ENCODE measurements around the gene PPM1J.
"Not testable (repeated sequence)": the region's sequence is repeated elsewhere in the genome, so short reads cannot be mapped to it uniquely, and the experiment has no call there.

PPM1J gene, protein sequence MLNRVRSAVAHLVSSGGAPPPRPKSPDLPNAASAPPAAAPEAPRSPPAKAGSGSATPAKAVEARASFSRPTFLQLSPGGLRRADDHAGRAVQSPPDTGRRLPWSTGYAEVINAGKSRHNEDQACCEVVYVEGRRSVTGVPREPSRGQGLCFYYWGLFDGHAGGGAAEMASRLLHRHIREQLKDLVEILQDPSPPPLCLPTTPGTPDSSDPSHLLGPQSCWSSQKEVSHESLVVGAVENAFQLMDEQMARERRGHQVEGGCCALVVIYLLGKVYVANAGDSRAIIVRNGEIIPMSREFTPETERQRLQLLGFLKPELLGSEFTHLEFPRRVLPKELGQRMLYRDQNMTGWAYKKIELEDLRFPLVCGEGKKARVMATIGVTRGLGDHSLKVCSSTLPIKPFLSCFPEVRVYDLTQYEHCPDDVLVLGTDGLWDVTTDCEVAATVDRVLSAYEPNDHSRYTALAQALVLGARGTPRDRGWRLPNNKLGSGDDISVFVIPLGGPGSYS

DNA sequence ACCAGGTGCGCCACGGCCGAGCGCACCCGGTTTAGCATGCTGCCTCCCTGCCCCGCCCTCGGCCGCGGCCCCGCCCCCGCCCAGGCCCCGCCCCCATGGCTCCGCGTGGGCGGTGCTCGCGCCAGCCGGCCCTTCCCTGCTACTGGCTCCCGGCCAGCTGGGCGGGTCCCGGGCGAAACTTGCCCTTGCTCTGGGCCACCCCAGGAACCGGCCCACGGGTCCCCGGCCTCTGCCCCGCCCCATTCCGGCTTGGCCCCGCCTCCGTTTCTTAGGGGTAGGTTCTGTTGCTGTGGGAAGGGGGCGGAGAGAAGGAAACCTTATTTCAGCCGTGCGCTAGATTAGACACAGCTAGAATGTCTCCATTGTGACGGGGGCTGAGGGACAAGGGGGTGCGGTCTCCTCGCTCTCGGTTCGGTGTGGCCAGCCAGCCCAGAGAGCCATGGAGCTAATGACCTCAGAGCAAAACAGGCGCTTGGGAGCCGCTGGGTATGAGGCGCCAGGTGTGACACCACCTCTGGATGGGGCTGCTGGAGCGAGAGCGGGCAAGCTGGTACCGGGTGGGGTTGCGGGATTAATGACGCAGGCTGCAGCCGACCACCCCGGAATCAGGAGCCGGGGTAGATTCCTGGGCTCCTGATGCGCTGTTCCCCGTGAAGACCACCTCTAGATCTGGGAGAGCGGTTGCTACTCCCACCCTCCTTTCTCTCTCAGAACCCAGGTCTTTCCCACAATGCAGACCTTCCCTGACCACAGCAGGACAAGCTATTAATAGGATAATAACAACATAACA is at the start of gene PPM1J:
Gene PPM1J (minus strand): TSS at position 69 of the 790 bp plus-strand sequence. CDS start 31 bp downstream, at position 38.
- peak; percentile 98 for DNase-seq

DNA sequence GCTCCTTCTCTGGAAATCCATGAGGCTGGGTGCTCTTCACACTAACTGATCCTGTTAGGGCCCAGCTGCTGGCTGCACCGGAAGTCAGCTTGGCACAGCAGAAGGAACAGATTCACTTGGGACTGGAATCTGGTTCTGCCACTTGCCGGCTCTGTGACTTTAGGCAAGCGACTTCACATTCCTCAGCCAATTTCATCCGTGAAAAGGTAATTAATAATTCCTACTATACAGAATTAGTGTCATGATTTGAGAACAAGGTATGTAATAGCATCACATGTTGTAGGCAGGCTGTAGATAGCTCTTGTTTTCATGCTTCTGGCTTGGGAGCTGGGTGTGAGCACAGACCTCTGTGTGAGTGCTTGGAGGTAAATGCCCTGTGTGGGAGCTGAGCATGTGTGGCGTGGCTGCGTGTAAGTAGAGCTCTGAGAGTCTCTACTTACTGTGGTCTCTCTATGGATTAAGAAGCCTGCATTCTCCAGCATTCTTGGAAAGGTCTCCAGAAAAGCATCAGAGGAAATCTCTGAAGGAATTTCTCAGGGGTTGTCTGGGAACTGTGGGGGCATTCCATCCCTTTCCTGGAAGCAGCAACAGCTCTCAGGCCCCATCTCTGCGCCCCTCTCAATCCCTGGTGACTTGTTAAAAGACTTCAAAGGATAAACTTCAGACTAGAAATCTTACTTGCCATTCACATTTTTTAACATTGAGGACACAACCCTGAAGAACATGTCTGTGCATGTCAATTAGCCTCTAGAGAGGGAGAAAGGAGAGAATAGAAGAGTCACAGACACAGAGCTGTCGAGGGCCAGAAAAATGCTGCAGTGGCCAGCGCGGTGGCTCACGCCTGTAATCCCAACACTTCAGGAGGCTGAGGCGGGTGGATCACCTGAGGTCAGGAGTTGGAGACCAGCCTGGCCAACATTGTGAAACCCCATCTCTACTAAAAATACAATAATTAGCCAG is 47.7 kb upstream of the PPM1J start:
- no peak for DNase-seq

DNA sequence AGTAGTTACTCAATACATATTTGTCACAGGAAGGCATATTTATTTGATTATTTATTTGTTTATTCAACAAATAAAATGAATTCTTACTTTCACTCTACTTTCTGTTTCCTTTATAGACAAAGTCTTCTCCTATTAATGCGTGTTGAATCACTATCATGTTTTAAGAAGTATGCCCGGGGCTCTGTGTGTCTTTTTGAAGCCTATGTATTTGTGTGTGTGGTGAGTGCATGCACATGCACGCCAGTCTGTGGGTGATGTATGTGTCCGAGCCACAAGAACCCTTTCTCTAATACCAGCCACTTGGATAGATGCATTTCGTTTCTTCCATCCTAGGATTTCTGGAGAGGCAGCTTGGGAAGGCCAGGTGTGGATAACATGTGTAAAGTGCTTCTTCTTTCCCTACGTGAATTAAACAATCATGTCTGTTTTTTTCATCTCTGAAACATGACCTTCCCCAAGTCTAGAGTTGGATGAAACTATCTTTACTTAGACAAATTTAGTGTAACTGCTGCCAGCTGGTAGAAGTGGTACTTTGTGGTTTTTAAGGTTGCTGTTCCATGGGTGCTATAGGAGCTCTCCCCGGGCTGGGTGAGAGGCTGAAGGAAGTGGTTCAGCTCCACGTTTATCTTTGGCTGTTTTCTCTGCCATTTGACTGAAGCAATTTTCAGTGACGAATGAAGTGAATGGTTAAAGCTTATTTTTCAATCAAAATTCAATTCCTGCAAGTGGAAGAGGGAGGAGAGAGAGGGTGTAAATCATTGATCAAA is 46.8 kb upstream of the PPM1J start:
- no peak for DNase-seq

DNA sequence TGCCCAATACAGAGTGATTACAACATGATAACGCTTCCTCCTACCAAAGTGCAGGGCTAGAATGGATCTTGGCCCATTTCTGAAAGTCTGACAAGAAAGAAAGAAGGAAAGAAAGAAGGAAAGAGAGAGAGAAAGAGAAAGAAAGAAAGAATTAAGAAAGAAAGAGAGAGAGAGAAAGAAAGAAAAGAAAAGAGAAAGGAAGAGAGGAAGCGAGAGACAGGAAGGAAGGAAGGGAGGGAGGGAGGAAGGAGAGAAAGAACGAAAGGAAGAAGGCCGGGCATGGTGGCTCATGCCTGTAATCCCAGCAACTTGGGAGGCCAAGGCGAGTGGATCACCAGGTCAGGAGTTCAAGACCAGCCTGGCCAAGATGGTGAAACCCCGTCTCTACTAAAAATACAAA is 44.1 kb upstream of the PPM1J start:
- DNase-seq: no peak

DNA sequence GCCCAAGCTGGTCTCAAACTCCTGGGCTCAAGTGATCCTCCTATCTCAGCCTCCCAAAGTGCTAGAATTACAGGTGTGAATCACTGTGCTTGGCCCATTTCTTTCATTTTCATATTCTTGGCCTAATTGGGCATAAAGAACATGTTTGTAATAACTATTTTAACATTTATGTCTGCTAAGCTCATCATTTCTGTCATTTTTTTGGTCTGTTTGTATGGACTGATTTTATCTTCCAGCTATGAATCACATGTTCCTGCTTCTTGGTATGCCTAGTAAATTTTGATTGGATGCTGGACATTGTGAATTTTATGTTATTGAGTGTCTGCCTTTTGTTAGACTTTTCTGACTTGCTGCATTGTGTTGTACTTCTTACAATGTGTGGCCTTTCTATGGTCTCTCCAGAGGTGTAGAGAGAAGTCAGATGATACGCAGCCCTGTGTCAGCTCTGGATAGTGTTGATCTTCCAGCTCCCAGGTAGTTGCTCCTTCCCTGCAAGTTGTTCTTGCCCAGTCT is 39.0 kb upstream of the PPM1J start:
- DNase-seq: no peak

DNA sequence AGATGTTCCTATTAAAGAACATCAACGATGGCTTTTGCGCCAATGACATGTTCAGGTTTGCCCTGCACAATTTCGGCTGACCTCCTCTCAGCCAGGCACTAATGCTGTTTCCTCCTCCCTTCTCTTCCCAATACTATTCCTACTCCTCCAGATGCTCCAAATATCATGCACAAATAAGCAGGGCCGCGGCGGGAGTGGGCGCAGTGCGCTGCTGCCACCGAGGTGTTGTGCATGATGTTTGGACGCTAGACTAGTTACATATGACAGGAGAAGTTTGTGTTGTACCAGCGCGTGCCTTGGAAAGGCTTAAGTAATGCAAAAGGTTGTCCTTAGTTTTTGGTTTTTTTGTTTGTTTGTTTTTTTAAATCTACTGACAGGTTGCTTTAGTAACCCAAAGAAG is 33.3 kb upstream of the PPM1J start:
- DNase-seq: no peak

DNA sequence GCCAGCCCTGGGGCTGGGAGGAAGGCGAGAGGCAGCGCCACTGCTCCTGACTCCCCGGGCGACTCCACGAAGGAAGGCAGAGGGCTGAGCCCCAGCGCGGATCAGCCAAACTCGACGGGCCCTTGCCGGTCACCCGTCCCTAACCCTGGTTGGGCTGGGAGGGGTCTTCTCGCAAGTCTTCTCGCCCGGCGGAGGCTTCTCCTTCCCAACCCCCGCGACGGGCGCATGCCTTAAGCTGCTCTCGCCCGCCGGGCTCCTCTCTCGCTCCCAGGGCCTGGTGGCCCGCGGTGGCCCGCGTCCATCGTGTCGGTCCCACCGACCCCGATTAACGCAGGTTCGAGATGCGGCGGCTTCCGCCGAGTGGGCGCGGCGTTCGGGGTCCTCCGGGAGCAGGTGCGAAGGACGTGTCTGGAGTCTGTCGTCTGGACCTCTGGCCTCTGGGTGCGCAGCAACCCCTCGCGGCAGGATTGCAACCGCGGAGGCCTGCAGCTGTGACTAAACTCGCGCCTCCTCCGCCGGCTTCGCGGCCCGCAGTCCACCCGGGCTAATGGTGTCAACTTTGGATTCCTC is 29.0 kb upstream of the PPM1J start:
- DNase-seq: no peak

DNA sequence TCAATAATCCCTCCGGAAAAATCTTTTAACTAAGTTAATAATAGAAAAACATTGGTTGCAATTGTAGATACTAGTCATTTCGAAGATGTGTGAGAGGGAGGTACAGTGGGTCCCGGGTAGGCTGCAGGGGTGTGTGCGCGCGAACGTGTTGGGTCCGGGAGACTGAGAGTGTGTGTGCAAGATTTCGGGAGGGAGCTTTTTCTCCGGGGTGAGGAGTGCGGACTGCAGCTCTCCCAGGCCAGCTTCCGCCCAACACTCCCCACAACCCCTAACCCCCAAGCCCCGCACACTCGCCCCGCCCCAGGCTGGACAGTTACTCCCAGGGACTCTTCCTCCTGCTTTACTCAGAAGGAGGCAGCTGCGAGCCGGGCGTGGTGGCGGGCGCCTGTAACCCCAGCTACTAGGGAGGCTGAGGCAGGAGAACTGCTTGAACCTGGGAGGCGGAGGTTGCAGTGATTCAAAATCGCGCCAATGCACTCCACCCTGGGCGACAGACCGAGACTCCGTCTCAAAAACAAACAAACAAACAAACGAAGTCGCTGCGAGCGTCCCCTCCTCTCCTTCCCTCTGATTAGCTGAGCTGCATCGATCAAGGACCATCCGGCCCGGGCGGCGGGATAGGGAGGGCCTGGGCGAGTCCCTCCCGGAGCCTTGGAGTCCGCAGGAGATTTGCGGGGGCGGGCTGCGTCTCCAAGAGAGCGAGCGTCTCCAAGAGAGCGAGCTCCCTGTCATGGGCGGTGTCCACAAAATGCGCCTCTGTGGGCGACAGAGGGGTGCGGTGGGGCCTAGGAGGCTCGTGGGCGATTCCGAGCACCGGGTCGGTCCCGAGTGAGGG is 28.3 kb upstream of the PPM1J start:
- no peak for DNase-seq

DNA sequence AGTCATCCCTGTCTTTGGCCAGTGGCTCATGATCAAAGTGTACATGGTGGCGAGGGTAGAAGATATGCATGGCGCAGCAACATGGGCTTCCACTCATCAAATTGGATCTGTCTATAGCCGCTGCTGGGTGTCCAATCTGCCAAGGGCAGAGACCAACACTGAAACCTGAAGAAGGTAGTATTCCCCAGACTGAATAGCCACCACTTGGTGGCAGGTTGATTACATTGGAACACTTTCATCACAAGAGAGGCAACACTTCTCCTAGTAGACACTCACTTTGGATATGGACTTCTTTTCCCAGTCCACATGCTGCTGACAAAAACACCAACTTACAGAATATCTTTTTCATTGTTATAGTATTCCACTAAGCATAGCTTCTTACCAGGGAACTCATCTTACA is 22.4 kb upstream of the PPM1J start:
- DNase-seq: no peak

DNA sequence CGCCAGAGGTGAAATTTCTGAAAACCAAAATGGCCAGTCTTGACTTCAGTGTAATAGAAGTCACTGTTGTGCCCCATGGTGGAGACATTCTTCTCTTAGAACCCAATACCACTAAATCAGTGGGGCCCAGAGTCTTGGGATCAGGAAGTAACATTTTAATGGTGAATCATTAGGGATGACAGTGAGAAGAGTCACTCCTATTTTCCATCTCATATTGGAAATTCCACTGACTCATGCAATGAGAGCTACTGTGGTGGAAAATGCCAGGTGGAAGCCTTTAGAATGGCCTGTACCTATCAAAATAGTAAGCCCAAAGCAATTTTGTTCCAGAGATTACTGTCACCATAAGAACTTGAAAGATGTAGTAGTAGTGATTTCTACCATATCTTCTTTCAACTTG is 20.6 kb upstream of the PPM1J start:
- no peak for DNase-seq

DNA sequence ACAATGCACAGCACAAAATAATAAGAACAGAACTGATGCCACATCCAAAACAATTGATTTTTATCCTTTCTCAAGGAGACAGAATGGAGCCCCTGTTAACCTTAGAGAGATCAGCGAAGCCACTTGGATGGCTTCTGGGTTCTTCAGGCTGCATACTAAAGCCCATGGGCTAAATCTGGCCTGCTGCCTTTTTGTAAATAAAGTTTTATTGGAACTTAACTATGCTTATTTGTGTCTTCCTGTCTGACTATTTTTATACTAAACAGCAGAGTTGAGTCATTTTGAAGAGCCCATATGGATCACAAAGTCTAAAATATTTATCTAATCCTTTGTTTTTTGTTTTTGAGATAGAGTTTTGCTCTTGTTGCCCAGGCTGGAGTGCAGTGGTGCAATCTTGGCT is 16.3 kb upstream of the PPM1J start:
- no peak for DNase-seq

DNA sequence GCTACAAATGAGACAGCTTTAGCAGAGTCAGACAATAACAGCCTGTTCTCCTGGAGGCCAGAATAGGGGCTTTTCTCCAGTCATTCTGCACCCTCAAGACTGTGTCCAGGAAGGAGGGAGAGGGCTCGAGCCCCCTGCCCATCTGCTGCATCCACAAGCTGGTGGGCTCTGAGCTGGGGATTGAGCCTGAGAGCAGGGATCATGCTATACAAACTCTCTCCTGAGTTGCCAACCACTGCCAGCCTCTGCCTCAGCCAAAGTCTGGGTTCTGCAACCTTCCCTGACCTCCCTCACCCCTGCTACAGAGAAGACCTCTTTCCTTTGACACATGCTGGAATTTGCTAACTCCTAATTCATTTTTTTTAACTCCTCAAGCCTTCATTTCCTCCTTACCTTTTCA is 14.8 kb upstream of the PPM1J start:
- no peak for DNase-seq

DNA sequence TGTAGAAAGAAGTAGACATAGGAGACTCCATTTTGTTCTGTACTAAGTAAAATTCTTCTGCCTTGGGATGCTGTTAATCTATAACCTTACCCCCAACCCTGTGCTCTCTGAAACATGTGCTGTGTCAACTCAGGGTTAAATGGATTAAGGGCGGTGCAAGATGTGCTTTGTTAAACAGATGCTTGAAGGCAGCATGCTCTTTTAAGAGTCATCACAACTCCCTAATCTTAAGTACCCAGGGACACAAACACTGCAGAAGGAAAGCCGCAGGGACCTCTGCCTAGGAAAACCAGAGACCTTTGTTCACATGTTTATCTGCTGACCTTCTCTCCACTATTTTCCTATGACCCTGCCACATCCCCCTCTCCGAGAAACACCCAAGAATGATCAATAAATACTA is 13.9 kb upstream of the PPM1J start:
- DNase-seq: not testable (repeated sequence)

DNA sequence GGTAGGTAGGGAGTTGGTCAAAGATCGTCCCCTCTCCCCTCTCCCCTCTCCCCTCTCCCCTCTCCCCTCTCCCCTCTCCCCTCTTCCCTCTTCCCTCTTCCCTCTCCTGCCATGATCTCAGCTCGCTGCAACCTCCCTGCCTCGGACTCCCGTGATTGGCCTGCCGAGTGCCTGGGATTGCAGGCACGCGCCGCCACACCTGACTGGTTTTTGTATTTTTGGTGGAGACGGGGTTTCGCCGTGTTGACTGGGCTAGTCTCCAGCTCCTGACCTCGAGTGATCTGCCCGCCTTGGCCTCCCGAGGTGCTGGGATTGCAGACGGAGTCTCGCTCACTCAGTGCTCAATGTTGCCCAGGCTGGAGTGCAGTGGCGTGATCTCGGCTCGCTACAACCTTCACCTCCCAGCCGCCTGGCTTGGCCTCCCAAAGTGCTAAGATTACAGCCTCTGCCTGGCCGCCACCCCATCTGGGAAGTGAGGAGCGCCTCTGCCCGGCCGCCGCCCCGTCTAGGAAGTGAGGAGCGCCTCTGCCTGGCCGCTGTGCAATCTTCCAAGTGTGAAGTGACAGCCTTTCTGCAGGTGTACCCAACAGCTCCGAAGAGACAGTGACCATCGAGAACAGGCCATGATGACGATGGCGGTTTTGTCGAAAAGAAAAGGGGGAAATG is 13.3 kb upstream of the PPM1J start:
- not testable (repeated sequence) for DNase-seq

DNA sequence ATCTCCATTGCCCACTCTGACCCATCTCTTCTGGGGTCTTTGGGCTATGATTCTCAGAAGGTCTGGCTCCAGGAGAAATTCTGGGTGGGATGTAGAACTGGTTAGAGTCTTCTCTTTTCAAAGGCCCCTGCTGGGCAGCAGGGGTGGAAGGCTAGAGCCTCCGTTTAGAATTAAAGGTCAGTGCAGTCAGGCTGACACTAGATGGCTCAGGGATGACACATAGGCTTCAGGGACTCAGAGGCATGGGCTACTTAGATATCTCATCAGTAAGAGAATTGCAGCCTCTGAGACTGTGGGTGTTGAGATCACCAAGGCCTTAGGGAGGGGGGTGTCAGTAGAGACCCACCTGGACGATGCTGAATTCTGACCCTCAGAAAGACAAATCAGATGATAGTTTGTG is 12.6 kb upstream of the PPM1J start:
- no peak for DNase-seq

DNA sequence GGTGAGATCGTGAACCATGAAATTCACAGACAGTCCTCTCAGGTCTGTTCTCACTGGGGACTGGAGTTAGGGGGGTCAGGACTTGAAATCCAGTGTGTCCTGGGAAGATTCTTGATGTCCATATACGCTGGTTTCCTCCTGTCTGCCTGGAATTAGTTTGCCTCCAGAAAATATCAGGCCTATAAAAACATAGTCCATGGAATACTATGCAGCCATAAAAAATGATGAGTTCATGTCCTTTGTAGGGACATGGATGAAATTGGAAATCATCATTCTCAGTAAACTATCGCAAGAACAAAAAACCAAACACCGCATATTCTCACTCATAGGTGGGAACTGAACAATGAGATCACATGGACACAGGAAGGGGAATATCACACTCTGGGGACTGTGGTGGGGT is 9.1 kb upstream of the PPM1J start:
- not testable (repeated sequence) for DNase-seq

DNA sequence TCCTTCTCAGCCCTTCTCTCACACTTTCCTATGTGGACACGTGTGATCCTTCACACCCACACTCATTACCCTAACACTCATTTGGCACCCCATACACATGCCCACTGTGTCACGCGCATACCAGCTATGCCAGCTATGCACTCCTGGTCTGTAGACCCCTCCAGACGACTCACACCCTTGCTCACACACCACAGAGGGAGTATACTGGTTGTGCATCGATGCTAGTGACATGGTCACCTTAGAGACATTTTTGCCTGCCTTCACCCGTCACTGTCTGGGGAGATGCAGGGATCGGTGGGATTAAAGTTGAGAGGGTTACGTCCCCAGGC is 8.3 kb upstream of the PPM1J start:
- no peak for DNase-seq

DNA sequence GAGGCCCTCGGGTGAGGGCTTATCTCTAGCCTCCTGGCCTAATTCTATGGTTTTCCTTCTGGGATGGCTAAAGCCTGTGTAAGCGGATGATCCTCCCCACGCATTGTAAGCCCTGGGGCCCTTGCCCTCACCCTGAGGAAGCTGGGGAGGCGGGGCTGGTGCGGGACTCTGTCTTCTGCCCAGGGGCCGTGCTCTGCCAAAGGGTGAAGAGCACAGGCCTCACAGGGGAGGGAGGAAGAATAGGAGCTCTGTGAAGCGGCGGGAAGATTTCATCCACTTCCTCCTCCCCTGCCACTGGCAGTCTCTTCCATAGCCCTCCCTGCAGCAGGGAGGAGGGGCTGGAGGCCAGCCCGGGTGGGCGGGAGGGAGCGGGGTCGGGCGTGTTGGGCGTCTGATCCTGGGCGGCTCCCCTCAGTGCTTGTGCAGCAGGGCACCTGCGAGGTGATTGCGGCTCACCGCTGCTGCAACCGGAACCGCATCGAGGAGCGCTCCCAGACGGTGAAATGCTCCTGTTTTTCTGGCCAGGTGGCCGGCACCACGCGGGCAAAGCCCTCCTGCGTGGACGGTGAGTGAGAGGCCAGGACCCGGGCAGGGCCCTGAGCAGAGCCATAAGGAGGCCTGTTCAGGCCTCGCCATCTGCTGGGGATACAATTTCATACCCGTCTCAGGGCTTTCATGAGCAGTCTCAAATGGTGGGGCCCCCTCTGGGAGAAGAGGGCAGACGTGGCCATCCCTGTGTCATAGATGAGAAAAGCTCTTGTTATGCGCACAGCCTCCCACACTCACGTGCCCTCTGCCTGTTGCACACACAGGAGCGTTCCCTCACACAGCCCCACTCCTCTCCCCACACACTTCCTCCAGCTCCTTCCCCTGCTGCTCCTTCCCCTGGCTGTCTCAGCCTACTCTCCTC is 7.7 kb upstream of the PPM1J start:
- DNase-seq: no peak

DNA sequence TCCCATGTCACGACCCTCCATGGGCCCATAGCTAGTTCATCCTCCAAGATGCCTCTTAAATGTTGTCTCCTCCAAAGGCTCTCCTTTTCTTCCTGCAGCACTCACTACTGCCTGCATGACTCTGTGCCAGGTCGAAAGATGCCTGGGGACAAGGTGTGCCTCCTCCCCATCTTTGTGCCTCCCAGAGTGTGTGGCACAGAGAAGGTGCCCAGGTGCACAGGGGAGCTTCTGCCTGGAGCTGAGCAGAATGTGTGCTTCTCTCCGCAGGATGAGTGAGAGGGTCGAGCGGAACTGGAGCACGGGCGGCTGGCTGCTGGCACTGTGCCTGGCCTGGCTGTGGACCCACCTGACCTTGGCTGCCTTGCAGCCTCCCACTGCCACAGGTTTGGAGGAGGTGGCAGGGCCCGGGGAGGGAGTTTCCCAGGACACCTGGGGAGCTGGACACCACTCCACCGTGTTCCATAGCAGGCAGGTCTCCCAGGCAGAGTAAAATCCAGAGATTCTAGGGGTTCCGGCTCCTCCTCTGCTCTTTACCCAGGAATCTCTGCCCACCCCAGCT is 6.9 kb upstream of the PPM1J start:
- no peak for DNase-seq
